Mesendoderm (in vitro differentiated cells): Measurements from ENCODE around the gene CCR5AS.

ENCODE experiments used
- DNase-seq: peaks from one replicate; pipeline ENCODE4 v3.0.0; 2013
- H2AK5ac ChIP-seq: 2 replicates; pipeline ENCODE4 v1.6.1; 2013; ENCODE audit warnings: low read length, inconsistent platforms
- H2BK120ac ChIP-seq: 2 replicates; pipeline ENCODE4 v1.6.1; 2013; ENCODE audit warnings: low read depth, mild to moderate bottlenecking, low read length, moderate library complexity, mixed read lengths
- H2BK15ac ChIP-seq: replicated peaks from 2 replicates; pipeline ENCODE4 v1.6.1; 2013; ENCODE audit warnings: low read depth, mild to moderate bottlenecking, moderate library complexity
- H2BK5ac ChIP-seq: 2 replicates; pipeline ENCODE4 v1.6.1; 2013; ENCODE audit warnings: low read length, inconsistent platforms
- H3K18ac ChIP-seq: 2 replicates; pipeline ENCODE4 v1.6.1; 2013; ENCODE audit warnings: mild to moderate bottlenecking, low read length, mixed read lengths
- H3K23ac ChIP-seq: one replicate; pipeline ENCODE4 v1.6.1; 2013; ENCODE audit warnings: low read length
- H3K27ac ChIP-seq: 2 replicates; pipeline ENCODE4 v1.5.1; 2013; ENCODE audit warnings: low read depth, mild to moderate bottlenecking, inconsistent platforms, low read length, moderate library complexity
- H3K27me3 ChIP-seq: 2 replicates; pipeline ENCODE4 v1.6.1; 2013; ENCODE audit warnings: low read length, control low read depth, mild to moderate bottlenecking, inconsistent platforms; ENCODE audit not compliant: insufficient read depth, poor library complexity
- H3K36me3 ChIP-seq: 2 replicates; pipeline ENCODE4 v1.6.1; 2013; ENCODE audit warnings: low read length, inconsistent platforms; ENCODE audit not compliant: control insufficient read depth, insufficient read depth
- H3K4ac ChIP-seq: one replicate; pipeline ENCODE4 v1.6.1; 2013; ENCODE audit warnings: low read depth, mild to moderate bottlenecking, low read length, moderate library complexity
- H3K4me1 ChIP-seq: 2 replicates; pipeline ENCODE4 v1.6.1; 2013; ENCODE audit warnings: low read depth, low read length, inconsistent platforms; ENCODE audit not compliant: control insufficient read depth
- H3K4me2 ChIP-seq: 2 replicates; pipeline ENCODE4 v1.6.1; 2013; ENCODE audit warnings: low read length
- H3K4me3 ChIP-seq: 2 replicates; pipeline ENCODE4 v1.5.1; 2013; ENCODE audit warnings: mild to moderate bottlenecking, low read length
- H3K56ac ChIP-seq: one replicate; pipeline ENCODE4 v1.6.1; 2013; ENCODE audit warnings: low read length
- H3K79me1 ChIP-seq: 2 replicates; pipeline ENCODE4 v1.6.1; 2013; ENCODE audit warnings: low read length, inconsistent platforms
- H3K79me2 ChIP-seq: 2 replicates; pipeline ENCODE4 v1.6.1; 2013; ENCODE audit warnings: mild to moderate bottlenecking, low read length; ENCODE audit not compliant: control insufficient read depth, insufficient read depth
- H3K9ac ChIP-seq: 2 replicates; pipeline ENCODE4 v1.6.1; 2013; ENCODE audit warnings: low read length, inconsistent platforms
- H4K5ac ChIP-seq: one replicate; pipeline ENCODE4 v1.6.1; 2013; ENCODE audit warnings: low read length
- H4K8ac ChIP-seq: one replicate; pipeline ENCODE4 v1.6.1; 2013; ENCODE audit warnings: low read depth, mild to moderate bottlenecking, control low read depth, low read length, moderate library complexity
- WGBS: extraction: QIAGEN DNeasy Blood & Tissue Kit; methylation state at CpG from one replicate; pipeline ENCODE4 v1.1.7; 2013; ENCODE audit warnings: low lambda C conversion rate, missing lambda C conversion rate; ENCODE audit not compliant: insufficient coverage; ENCODE audit errors: extremely low coverage; 5-methylcytosine and 5-hydroxymethylcytosine counted together

Gene CCR5AS

DNA sequence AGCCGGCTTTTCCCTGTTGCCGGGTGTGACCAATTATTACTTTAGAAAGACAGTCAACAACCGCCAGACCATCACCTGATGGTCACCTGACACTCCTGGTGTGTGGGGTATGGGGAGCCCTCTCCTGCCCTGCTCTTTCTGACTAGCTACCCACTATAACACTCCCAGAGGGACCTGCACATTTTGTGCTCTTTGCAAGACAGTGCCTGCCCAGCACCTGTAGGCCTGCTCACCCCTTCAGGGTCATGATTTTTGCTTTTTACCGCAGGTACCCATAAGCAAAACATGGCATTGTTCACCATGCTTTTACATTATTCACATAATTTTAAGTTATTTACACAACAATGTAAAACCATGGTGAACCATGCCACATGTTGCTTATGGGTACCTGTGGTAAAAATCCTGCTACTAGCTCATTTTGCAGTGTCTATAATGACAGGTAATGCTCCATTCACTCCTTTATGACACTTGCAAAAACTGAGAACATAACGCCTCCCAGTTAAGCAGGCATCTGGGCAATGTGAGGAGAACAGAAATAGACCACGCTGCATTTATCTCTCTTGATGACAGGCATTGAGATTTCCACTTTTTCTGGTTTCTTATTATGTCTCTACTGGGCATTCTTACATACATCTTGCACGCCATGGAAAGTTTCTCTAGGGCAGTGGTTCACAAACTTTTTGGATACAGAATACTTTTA lies 10.1 kb upstream of the CCR5AS start:
- no peak overlapping the region for H2BK5ac ChIP-seq
- H4K5ac ChIP-seq, result no peak overlapping the region

DNA sequence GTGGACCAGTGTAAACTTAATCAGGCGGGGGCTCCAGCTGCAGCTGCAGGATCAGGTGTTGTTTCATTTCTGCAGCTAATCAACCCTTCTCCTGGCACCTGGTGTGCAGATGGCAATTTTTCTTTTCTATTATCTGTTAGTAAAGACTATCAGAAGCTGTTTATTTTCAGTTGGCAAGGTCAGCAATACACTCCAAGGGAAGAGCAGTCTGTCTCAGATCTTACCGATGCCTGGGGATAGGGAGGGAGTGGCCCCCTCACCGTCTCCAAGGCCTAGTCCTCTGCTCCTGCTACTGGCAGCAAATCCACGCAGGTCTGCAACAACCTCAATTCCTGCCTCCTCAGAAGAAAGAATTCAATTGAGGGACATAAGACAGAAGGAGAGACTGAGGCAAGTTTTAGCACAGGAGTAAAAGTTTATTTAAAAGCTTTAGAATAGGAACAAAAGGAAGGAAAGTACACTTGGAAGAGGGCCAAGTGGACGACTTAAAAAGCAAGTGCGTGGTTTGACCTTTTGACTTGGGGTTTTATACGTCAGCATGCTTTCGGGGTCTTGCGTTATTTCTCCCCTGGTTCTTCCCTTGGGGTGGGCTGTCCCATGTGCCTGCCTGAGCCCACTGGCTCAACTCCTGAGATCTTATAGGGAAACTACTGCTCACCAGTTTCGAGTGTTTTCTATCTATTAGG lies 9.4 kb upstream of the CCR5AS start:
- Histone ChIP-seq H3K4me2 (no peak overlapping the region), H3K18ac (no peak overlapping the region), H3K9ac (no peak overlapping the region), H3K56ac (no peak overlapping the region), H2BK5ac (no peak overlapping the region), H4K5ac (no peak overlapping the region), H3K4me1 (peaks cover 10% of the 10 kb centered on the region), H4K8ac (no peak overlapping the region), H2BK15ac (no peak overlapping the region), H3K4ac (no peak overlapping the region), H3K27ac (no peak overlapping the region), H3K79me1 (no peaks in the 10 kb centered on the region), H3K23ac (no peak overlapping the region), H2BK120ac (no peak overlapping the region), H3K36me3 (no peaks in the 10 kb centered on the region), H3K79me2 (no peaks in the 10 kb centered on the region), H3K27me3 (no peaks in the 10 kb centered on the region), H3K4me3 (no peak overlapping the region), H2AK5ac (no peak overlapping the region)
- no CpG with 5 or more reads among the region's 10 CpGs for WGBS
- DNase-seq, result no peak

More for the DNA sequence above, 10.1 kb upstream of the CCR5AS start:
- Histone ChIP-seq H3K79me1 (no peaks in the 10 kb centered on the region), H3K56ac (no peak overlapping the region), H3K4me2 (no peak overlapping the region), H2BK15ac (no peak overlapping the region), H3K9ac (no peak overlapping the region), H3K4me3 (no peak overlapping the region), H2BK120ac (no peak overlapping the region), H3K18ac (no peak overlapping the region), H3K23ac (no peak overlapping the region), H2AK5ac (no peak overlapping the region), H3K27me3 (no peaks in the 10 kb centered on the region), H3K36me3 (no peaks in the 10 kb centered on the region), H3K4me1 (peaks cover 10% of the 10 kb centered on the region), H3K79me2 (no peaks in the 10 kb centered on the region), H3K27ac (no peak overlapping the region), H3K4ac (no peak overlapping the region), H4K8ac (no peak overlapping the region)
- no CpG with 5 or more reads among the region's 7 CpGs for WGBS
- DNase-seq, result no peak

DNA sequence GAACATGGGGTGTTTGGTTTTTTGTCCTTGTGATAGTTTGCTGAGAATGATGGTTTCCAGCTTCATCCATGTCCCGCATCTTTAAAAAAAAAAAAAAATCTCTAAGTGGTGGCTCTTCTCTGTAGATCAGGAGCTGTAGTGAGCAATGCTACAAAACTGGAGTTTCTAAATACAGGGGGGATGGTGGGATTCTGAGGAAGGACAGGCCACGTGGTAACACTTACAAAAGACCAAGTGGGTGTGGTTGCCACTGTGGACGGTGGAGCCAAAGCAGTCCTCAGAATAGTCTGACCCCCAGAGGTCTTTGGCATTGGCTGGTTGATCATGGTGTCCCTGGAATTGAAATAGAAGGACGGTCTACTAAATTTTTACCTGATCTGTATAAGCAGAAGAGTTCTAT lies 7.9 kb upstream of the CCR5AS start:
- no peaks in the 10 kb centered on the region for H3K79me1 ChIP-seq

DNA sequence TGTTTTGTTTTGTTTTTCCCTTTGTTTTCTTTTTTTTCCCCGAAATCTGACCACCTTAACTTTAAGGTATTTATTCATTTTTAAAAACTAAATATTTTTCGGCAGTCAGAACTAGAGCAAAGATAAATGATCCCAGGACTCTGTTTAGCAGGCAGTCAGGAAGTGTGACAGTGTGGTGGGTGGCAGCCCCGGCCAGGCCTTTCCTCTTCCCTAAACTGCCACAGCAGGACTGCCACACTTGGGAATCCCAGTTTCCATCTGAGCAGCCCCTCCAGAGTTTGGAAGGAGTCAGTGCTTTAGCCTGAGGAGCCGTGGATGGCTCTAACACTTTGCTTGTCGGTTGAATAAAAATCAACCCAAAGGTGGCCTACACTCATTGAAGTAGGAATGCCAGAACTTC lies 7.1 kb upstream of the CCR5AS start:
- no peaks in the 10 kb centered on the region for H3K27me3 ChIP-seq

More for the DNA sequence above, 7.9 kb upstream of the CCR5AS start:
- no peaks in the 10 kb centered on the region for H3K79me2 ChIP-seq
- H3K4me1 ChIP-seq, result peaks cover 10% of the 10 kb centered on the region
- no peak overlapping the region for H3K4ac ChIP-seq
- H2AK5ac ChIP-seq, result no peak overlapping the region
- no peaks in the 10 kb centered on the region for H3K36me3 ChIP-seq
- no peak overlapping the region for H3K4me3 ChIP-seq
- H3K23ac ChIP-seq, result no peak overlapping the region
- H4K8ac ChIP-seq, result no peak overlapping the region
- no peak for DNase-seq
- no peak overlapping the region for H3K18ac ChIP-seq
- H3K4me2 ChIP-seq, result no peak overlapping the region
- H3K56ac ChIP-seq, result no peak overlapping the region
- H2BK120ac ChIP-seq, result no peak overlapping the region
- H3K9ac ChIP-seq, result no peak overlapping the region
- no peak overlapping the region for H4K5ac ChIP-seq
- no peaks in the 10 kb centered on the region for H3K27me3 ChIP-seq
- no CpG with 5 or more reads among the region's 4 CpGs for WGBS
- no peak overlapping the region for H2BK5ac ChIP-seq
- no peak overlapping the region for H3K27ac ChIP-seq
- H2BK15ac ChIP-seq, result no peak overlapping the region

DNA sequence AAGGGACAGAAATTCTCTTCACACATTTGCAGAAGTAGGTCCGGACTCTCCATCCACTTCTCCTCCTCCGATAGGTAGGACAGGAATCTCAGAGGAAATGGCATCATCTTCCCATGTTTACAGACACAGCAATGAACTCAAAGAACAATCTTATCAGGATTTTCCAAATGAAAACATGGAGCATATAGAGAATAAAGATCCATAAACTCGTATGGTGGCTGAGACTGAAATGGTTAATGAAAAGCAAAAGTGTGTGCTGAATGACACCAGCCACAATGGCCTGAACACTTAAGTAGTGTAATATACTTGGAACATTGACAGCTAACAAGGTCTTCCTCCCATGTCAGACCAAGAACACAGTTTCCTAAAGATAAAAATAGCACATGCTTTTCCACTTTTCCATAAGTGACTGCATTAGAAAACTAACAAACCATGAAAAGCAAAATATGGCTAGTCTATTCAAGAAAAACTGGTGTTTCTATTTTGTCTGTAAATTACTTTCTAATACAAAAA lies 6.0 kb upstream of the CCR5AS start:
- Histone ChIP-seq H2BK15ac (no peak overlapping the region), H3K9ac (no peak overlapping the region), H2BK120ac (no peak overlapping the region), H3K23ac (no peak overlapping the region), H3K27ac (no peak overlapping the region), H3K4ac (no peak overlapping the region), H3K79me1 (no peaks in the 10 kb centered on the region), H3K4me3 (no peak overlapping the region), H3K4me2 (no peak overlapping the region), H3K36me3 (no peaks in the 10 kb centered on the region), H2BK5ac (no peak overlapping the region), H3K4me1 (peaks cover 4% of the 10 kb centered on the region), H3K56ac (no peak overlapping the region), H3K79me2 (no peaks in the 10 kb centered on the region), H4K8ac (no peak overlapping the region), H4K5ac (no peak overlapping the region), H3K27me3 (no peaks in the 10 kb centered on the region), H3K18ac (no peak overlapping the region), H2AK5ac (no peak overlapping the region)
- DNase-seq, result no peak
- no CpG with 5 or more reads among the region's 3 CpGs for WGBS

More for the DNA sequence above, 7.1 kb upstream of the CCR5AS start:
- no peak overlapping the region for H3K4ac ChIP-seq
- H3K27ac ChIP-seq, result no peak overlapping the region
- no peaks in the 10 kb centered on the region for H3K79me1 ChIP-seq
- no peak overlapping the region for H2BK15ac ChIP-seq
- DNase-seq, result no peak
- H3K36me3 ChIP-seq, result no peaks in the 10 kb centered on the region
- H2BK120ac ChIP-seq, result no peak overlapping the region
- H3K56ac ChIP-seq, result no peak overlapping the region
- H3K4me2 ChIP-seq, result no peak overlapping the region
- H2BK5ac ChIP-seq, result no peak overlapping the region
- no CpG with 5 or more reads among the region's 5 CpGs for WGBS
- peaks cover 10% of the 10 kb centered on the region for H3K4me1 ChIP-seq
- no peak overlapping the region for H3K9ac ChIP-seq
- H4K5ac ChIP-seq, result no peak overlapping the region
- no peak overlapping the region for H4K8ac ChIP-seq
- no peak overlapping the region for H2AK5ac ChIP-seq
- no peaks in the 10 kb centered on the region for H3K79me2 ChIP-seq
- H3K18ac ChIP-seq, result no peak overlapping the region
- H3K4me3 ChIP-seq, result no peak overlapping the region
- H3K23ac ChIP-seq, result no peak overlapping the region
